ENCODE measurements around the gene GCM1. TPM values are rescaled to one million over a fixed set of nuclear protein-coding genes. Genes with fewer than 3 reads are reported as not detected.

GCM1 gene
- total RNA-seq = under 1 TPM in 1 of 2 donors, not detected in 1; 0.16 TPM
- not detected for polyA plus RNA-seq
- long read RNA-seq, donor 1 = 0 reads
- long read RNA-seq, donor 2 = 0 reads

- ATAC-seq (ENCODE audit: low FRiP score) (no peak), DNase-seq (no peak)
- Histone ChIP-seq H3K27ac (ENCODE audit: low read depth in 1 of 2, low read length in 2 of 2) (no peak within 1 kb of the TSS), H3K4me1 (ENCODE audit: control insufficient read depth in 1 of 2, insufficient read depth in 2 of 2, low read length in 2 of 2) (no peaks in the 10 kb centered on the region), H3K9me3 (ENCODE audit: control insufficient read depth, low read length) (peaks cover 2% of the 10 kb centered on the region), H3K36me3 (ENCODE audit: control insufficient read depth in 1 of 2, insufficient read depth in 2 of 2, low read length in 1 of 2) (no peaks in the 10 kb centered on the region), H3K27me3 (ENCODE audit: control insufficient read depth in 1 of 2, insufficient read depth in 2 of 2, low read length in 1 of 2) (no peaks in the 10 kb centered on the region), H3K4me3 (ENCODE audit: low read length in 2 of 2) (no peak within 1 kb of the TSS)
- 86 to 88% methylated on average over 5 of the region's 5 CpGs for WGBS, 2 donors
- intact Hi-C loops (cut with DNase I) = no loop called here
Observed at GRCh38 chr6:53148684-53149083, at the start of gene GCM1. TSS of gene GCM1 (minus strand) at chr6:53148841. CDS start at chr6:53145632, 3,209 bp downstream.

DNA sequence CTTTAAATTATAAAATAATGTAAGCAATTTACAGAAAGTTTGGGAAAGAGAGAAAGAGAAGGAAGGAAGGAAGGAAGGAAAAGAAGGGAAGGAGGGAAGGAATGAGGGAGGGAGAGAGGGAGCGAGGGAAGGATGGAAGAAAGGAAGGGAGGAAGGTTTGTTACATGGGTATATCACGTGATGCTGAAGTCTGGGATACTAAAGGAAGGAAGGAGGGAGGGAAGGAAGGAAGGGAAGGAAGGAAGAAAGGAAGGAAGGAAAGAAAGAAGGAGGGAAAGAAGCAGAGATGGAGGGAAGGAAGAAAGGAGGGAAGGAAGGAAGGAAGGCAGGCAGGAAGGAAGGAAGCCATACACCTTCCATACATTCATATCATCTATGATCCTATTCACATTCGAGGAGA, 48.9 kb upstream of the GCM1 start:
- H3K27me3 ChIP-seq (ENCODE audit: control insufficient read depth in 1 of 2, insufficient read depth in 2 of 2, low read length in 1 of 2) = no peaks in the 10 kb centered on the region
- no peaks in the 10 kb centered on the region for H3K9me3 ChIP-seq (ENCODE audit: control insufficient read depth, low read length)
- intact Hi-C loops (cut with DNase I) = no loop called here
- 91 to 94% methylated on average over 3 of the region's 3 CpGs for WGBS, 2 donors
- ATAC-seq (ENCODE audit: low FRiP score) (no peak), DNase-seq (no peak)
- H3K36me3 ChIP-seq (ENCODE audit: control insufficient read depth in 1 of 2, insufficient read depth in 2 of 2, low read length in 1 of 2) = no peaks in the 10 kb centered on the region
- no peak overlapping the region for H3K4me3 ChIP-seq (ENCODE audit: low read length in 2 of 2)
- no peaks in the 10 kb centered on the region for H3K4me1 ChIP-seq (ENCODE audit: control insufficient read depth in 1 of 2, insufficient read depth in 2 of 2, low read length in 2 of 2)
- H3K27ac ChIP-seq (ENCODE audit: low read depth in 1 of 2, low read length in 2 of 2) = no peak overlapping the region

- H3K4me1 ChIP-seq (ENCODE audit: control insufficient read depth in 1 of 2, insufficient read depth in 2 of 2, low read length in 2 of 2) = no peaks in the 10 kb centered on the region
- ATAC-seq (ENCODE audit: low FRiP score) (no peak), DNase-seq (no peak)
- H3K9me3 ChIP-seq (ENCODE audit: control insufficient read depth, low read length) = no peaks in the 10 kb centered on the region
- H3K27ac ChIP-seq (ENCODE audit: low read depth in 1 of 2, low read length in 2 of 2) = no peak overlapping the region
- H3K4me3 ChIP-seq (ENCODE audit: low read length in 2 of 2) = no peak overlapping the region
- intact Hi-C loops (cut with DNase I) = no loop called here
- no peaks in the 10 kb centered on the region for H3K27me3 ChIP-seq (ENCODE audit: control insufficient read depth in 1 of 2, insufficient read depth in 2 of 2, low read length in 1 of 2)
- no peaks in the 10 kb centered on the region for H3K36me3 ChIP-seq (ENCODE audit: control insufficient read depth in 1 of 2, insufficient read depth in 2 of 2, low read length in 1 of 2)
- WGBS, 2 donors = 74 to 79% methylated on average over 3 to 4 of the region's 4 CpGs
Observed at GRCh38 chr6:53195048-53195447, 46.4 kb upstream of the GCM1 start.

- ATAC-seq (ENCODE audit: low FRiP score) = no peak
Observed at GRCh38 chr6:53192682-53193188, 44.1 kb upstream of the GCM1 start.

GRCh38 chr6:53189554-53189953, 40.9 kb upstream of the GCM1 start:
- no peak overlapping the region for H3K27ac ChIP-seq (ENCODE audit: low read depth in 1 of 2, low read length in 2 of 2)
- intact Hi-C loops (cut with DNase I) = no loop called here
- ATAC-seq (ENCODE audit: low FRiP score) (no peak), DNase-seq (no peak)
- no peaks in the 10 kb centered on the region for H3K27me3 ChIP-seq (ENCODE audit: control insufficient read depth in 1 of 2, insufficient read depth in 2 of 2, low read length in 1 of 2)
- no peaks in the 10 kb centered on the region for H3K36me3 ChIP-seq (ENCODE audit: control insufficient read depth in 1 of 2, insufficient read depth in 2 of 2, low read length in 1 of 2)
- no peak overlapping the region for H3K4me3 ChIP-seq (ENCODE audit: low read length in 2 of 2)
- no peaks in the 10 kb centered on the region for H3K4me1 ChIP-seq (ENCODE audit: control insufficient read depth in 1 of 2, insufficient read depth in 2 of 2, low read length in 2 of 2)
- H3K9me3 ChIP-seq (ENCODE audit: control insufficient read depth, low read length) = no peaks in the 10 kb centered on the region

More at GRCh38 chr6:53192682-53193188, 44.1 kb upstream of the GCM1 start:
- DNase-seq = peak in 1 of 2 donors; percentile 52
- Histone ChIP-seq H3K36me3 (ENCODE audit: control insufficient read depth in 1 of 2, insufficient read depth in 2 of 2, low read length in 1 of 2) (no peaks in the 10 kb centered on the region), H3K27me3 (ENCODE audit: control insufficient read depth in 1 of 2, insufficient read depth in 2 of 2, low read length in 1 of 2) (no peaks in the 10 kb centered on the region), H3K9me3 (ENCODE audit: control insufficient read depth, low read length) (no peaks in the 10 kb centered on the region), H3K4me1 (ENCODE audit: control insufficient read depth in 1 of 2, insufficient read depth in 2 of 2, low read length in 2 of 2) (no peaks in the 10 kb centered on the region), H3K4me3 (ENCODE audit: low read length in 2 of 2) (no peak overlapping the region), H3K27ac (ENCODE audit: low read depth in 1 of 2, low read length in 2 of 2) (no peak overlapping the region)
- 36% methylated on average over 5 of the region's 5 CpGs for WGBS, 2 donors
- intact Hi-C loops (cut with DNase I) = no loop called here

GRCh38 chr6:53188833-53189232, 40.2 kb upstream of the GCM1 start:
- intact Hi-C loops (cut with DNase I) = no loop called here
- Histone ChIP-seq H3K27ac (ENCODE audit: low read depth in 1 of 2, low read length in 2 of 2) (no peak overlapping the region), H3K27me3 (ENCODE audit: control insufficient read depth in 1 of 2, insufficient read depth in 2 of 2, low read length in 1 of 2) (no peaks in the 10 kb centered on the region), H3K4me3 (ENCODE audit: low read length in 2 of 2) (no peak overlapping the region), H3K9me3 (ENCODE audit: control insufficient read depth, low read length) (no peaks in the 10 kb centered on the region), H3K36me3 (ENCODE audit: control insufficient read depth in 1 of 2, insufficient read depth in 2 of 2, low read length in 1 of 2) (no peaks in the 10 kb centered on the region), H3K4me1 (ENCODE audit: control insufficient read depth in 1 of 2, insufficient read depth in 2 of 2, low read length in 2 of 2) (no peaks in the 10 kb centered on the region)
- ATAC-seq (ENCODE audit: low FRiP score) = no peak
- no peak for DNase-seq
- WGBS, 2 donors = 81 to 84% methylated on average over 2 of the region's 2 CpGs

GRCh38 chr6:53180678-53181077, 32.0 kb upstream of the GCM1 start:
- Histone ChIP-seq H3K4me3 (ENCODE audit: low read length in 2 of 2) (no peak overlapping the region), H3K4me1 (ENCODE audit: control insufficient read depth in 1 of 2, insufficient read depth in 2 of 2, low read length in 2 of 2) (no peaks in the 10 kb centered on the region), H3K27me3 (ENCODE audit: control insufficient read depth in 1 of 2, insufficient read depth in 2 of 2, low read length in 1 of 2) (no peaks in the 10 kb centered on the region), H3K9me3 (ENCODE audit: control insufficient read depth, low read length) (no peaks in the 10 kb centered on the region), H3K27ac (ENCODE audit: low read depth in 1 of 2, low read length in 2 of 2) (no peak overlapping the region), H3K36me3 (ENCODE audit: control insufficient read depth in 1 of 2, insufficient read depth in 2 of 2, low read length in 1 of 2) (no peaks in the 10 kb centered on the region)
- ATAC-seq (ENCODE audit: low FRiP score) (no peak), DNase-seq (no peak)
- intact Hi-C loops (cut with DNase I) = no loop called here
- 92 to 94% methylated on average over 5 of the region's 5 CpGs for WGBS, 2 donors

DNA sequence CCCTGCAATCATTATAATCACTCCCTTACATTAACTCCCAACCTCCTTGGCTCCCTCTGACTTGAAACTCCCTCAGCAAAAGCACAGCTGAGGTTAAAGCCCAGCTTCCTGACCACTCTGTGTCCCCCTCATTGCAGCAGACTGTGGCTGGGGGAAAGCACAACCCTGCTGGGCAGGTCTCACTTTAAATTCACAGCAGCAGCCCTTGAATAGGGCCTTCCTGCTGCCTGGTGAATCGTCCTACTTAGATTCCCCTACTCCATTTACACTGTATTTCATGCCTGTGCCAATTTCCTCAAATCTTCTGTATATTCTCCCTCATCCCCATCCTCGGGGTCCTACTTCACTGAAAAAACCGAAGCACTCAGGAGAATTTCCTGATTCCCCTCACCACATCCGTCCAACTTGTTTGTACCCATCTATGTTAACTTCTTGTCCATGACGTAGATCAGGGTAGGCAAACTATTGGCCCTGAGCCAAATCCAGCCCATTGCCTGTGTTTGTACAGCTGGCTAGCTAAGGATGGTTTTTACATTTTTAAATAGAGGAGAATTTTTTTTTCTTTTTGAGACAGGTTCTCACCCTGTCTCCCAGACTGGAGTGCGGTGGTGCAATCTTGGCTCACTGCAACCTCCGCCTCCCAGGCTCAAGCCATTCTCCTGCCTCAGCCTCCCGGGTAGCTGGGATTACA, 31.5 kb upstream of the GCM1 start:
- Histone ChIP-seq H3K9me3 (ENCODE audit: control insufficient read depth, low read length) (no peaks in the 10 kb centered on the region), H3K27me3 (ENCODE audit: control insufficient read depth in 1 of 2, insufficient read depth in 2 of 2, low read length in 1 of 2) (no peaks in the 10 kb centered on the region), H3K27ac (ENCODE audit: low read depth in 1 of 2, low read length in 2 of 2) (peak overlapping the region in 1 of 2 donors; percentile 8), H3K4me1 (ENCODE audit: control insufficient read depth in 1 of 2, insufficient read depth in 2 of 2, low read length in 2 of 2) (no peaks in the 10 kb centered on the region), H3K4me3 (ENCODE audit: low read length in 2 of 2) (no peak overlapping the region), H3K36me3 (ENCODE audit: control insufficient read depth in 1 of 2, insufficient read depth in 2 of 2, low read length in 1 of 2) (no peaks in the 10 kb centered on the region)
- peak; percentile 60 to 79 for DNase-seq
- no peak for ATAC-seq (ENCODE audit: low FRiP score)
- WGBS, 2 donors = 5 to 8% methylated on average over 8 of the region's 8 CpGs
- intact Hi-C loops (cut with DNase I) = no loop called here

GRCh38 chr6:53178837-53179432, 30.3 kb upstream of the GCM1 start:
- 83 to 89% methylated on average over 1 of the region's 1 CpG for WGBS, 2 donors
- intact Hi-C loops (cut with DNase I) = no loop called here
- Histone ChIP-seq H3K4me3 (ENCODE audit: low read length in 2 of 2) (no peak overlapping the region), H3K27me3 (ENCODE audit: control insufficient read depth in 1 of 2, insufficient read depth in 2 of 2, low read length in 1 of 2) (no peaks in the 10 kb centered on the region), H3K9me3 (ENCODE audit: control insufficient read depth, low read length) (no peaks in the 10 kb centered on the region), H3K4me1 (ENCODE audit: control insufficient read depth in 1 of 2, insufficient read depth in 2 of 2, low read length in 2 of 2) (no peaks in the 10 kb centered on the region), H3K36me3 (ENCODE audit: control insufficient read depth in 1 of 2, insufficient read depth in 2 of 2, low read length in 1 of 2) (no peaks in the 10 kb centered on the region), H3K27ac (ENCODE audit: low read depth in 1 of 2, low read length in 2 of 2) (no peak overlapping the region)
- ATAC-seq (ENCODE audit: low FRiP score) = no peak
- no peak for DNase-seq
